NCI-H1417 (cell line): ENCODE data around the gene PADI4.
A peak's percentile ranks its signal among the peaks of the same experiment; 100 is the strongest.
"Not testable (repeated sequence)": the region's sequence is repeated elsewhere in the genome, so short reads cannot be mapped to it uniquely, and the experiment has no call there.

Source experiments
- DNase-seq, 3 experiments: peaks; one replicate each; lab custom pipeline; 2025; lab: John Stamatoyannopoulos, UW

PADI4 gene

DNA sequence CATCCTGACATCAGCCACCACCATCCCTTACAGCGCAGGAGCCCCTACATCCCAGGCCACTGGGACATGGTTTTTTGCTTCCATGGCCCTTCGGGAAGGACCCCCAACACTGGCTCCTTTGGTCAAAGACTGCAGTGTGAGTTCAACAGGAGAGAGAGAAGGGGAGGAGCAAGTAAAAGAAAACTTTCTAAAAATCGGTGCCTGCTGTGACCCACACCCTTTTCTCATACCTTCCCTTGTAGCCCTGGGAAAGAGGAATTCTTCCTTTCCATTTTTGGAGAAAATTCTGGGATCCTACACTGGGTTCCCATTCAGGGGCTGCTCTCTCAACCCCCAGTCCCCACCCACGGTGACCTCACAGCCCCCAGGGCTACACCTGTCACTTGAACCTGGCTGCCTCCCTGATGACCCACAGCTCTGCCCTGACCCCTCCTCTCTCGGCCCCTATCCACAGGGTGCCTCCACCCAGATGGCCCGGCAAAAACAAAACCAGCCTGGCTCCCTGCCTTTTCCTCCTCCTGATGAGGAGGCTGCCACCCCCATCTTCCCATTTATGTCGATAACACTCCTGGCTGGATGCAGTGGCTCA lies 7.6 kb downstream of the PADI4 start:
- DNase-seq = no peak

DNA sequence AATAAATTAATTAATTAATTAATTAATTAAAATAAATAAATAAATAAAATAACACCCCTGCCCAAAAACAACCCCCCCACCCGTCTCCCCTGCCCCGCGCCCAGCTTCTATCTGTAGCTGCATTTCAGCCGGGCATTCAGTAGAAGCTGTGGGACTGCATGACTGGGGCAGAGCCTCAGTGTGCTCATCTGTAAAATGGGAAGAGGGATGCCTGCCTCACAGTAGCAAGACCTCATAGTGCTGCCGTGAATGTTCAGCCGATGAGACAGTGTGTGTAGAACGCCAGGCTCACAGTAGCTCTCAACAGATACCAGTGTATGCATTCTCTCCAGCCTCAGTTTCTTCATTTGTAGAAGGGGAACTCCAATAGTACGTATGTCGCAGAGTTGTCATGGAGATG lies 8.7 kb downstream of the PADI4 start:
- DNase-seq = no peak

DNA sequence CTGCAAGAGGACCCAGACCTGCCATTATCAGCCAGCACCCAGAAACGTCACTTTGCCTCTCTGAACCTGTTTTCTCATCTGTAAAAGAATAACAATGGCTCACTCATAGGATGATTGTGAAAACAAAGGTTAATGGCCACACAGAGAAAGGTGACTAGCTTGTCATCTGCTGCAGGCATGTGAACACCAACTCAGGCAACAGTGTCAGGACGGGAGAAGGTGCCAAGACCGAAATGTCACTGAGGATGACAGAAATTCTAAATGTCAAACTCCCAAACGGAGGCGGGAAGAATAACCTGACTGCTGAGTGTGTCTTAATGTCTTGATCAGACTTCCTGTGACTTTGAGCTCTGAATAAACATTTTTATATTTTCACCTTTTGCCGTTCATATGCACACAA lies 10.3 kb downstream of the PADI4 start:
- DNase-seq = no peak

DNA sequence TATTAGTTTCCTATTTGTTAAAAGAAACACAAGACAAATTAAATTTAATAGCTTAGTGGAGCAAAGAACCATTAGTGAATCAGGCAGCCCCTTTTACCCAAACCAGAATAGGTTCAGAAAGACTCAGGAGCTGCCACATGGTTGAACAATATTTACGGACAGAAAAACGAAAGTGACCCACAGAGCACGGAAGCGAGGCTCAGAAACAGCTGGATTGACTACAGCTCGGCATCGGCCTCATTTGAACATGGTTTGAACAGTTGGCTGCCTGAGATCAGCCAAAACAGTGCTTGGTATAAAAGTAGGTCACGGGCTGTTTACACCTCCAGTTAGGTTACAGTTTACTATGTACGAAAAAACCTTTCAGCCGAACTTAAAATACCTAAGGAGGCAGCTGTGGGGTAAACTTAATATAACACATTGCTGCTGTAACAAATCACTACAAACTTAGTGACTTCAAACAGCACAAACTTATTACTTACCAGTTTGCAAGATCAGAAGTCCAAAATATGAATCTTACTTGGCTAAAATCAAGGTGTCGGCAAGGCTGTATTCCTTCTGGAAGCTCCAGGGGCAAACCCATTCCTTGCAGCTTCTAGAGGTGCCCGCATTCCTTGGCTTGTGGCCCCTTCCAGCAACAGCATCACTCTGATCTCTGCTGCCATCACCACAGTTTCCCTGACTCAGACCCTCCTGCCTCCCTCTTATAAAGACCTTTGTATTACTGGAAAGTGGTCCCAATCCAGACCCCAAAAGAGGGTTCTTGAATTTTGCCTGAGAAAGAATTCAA lies 11.8 kb downstream of the PADI4 start:
- DNase-seq = no peak

DNA sequence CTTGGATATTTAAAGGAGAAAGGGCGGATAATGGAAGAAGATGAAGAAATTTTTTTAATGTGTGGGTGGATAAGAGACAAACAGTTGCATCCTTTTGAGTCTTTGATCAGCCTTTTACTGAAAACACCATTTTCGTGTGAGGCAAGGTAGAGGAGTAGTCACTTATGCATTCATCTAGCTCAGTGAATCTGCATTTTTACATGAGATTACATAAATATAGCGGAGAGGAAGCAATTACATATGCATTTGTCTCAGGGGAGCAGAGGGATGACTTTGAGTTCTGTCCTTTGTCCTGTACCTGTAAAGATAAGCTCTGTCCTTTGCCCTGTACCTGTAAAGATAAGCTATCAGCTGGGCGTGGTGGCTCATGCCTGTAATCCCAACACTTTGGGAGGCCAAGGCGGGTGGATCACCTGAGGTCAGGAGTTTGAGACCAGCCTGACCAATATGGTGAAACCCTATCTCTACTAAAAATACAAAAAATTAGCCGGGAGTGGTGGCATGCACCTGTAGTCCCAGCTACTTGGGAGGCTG lies 13.9 kb downstream of the PADI4 start:
- DNase-seq = not testable (repeated sequence)

DNA sequence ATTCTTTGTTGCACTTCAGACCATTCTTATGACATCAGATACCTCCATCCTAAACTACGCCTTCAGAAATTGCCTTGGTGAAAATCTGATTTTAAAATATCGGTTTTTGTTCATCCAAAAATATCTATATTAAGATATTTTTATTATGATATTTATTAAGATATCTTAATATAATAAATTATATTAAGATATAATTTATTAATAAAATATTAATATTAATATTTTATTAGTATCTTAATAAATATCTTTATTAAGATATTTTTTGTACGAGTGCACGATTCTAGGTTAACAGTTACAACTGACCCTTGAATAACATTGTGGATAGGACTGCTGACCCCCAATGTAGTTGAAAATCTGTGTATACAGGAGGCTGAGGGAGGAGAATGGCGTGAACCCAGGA lies 20.9 kb downstream of the PADI4 start:
- DNase-seq = no peak

DNA sequence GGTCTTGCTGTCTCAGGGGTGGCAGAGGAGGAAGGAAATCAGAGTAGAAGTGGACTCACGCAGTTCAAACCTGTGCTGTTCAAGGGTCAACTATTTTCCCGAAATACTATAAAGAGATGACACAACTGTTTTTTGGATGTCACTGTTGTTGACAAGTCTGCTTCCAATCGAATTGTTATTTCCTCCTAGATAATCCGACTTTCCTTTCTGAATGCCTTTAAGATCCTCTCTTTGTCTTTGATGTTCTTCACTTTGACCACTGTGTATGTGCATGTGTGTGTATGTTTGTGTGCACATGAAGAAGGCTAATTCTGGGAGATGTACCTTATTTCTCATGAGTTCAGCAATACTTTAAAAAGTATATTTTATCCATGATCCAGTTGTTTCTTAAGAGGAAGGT lies 21.6 kb downstream of the PADI4 start:
- DNase-seq = no peak

DNA sequence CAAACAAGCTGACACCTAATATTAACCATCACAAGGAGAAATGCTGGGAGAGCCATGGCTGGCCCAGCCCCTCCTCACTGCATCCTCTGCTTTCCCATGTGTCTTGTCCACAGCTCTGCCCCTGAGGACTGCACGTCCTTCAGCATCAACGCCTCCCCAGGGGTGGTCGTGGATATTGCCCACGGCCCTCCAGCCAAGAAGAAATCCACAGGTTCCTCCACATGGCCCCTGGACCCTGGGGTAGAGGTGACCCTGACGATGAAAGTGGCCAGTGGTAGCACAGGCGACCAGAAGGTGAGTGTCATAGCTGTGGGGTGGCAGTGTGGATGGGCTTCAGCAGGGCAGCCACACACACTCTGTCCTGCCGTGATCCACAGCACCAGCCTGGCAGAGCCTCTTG lies 22.9 kb downstream of the PADI4 start:
- DNase-seq = no peak

DNA sequence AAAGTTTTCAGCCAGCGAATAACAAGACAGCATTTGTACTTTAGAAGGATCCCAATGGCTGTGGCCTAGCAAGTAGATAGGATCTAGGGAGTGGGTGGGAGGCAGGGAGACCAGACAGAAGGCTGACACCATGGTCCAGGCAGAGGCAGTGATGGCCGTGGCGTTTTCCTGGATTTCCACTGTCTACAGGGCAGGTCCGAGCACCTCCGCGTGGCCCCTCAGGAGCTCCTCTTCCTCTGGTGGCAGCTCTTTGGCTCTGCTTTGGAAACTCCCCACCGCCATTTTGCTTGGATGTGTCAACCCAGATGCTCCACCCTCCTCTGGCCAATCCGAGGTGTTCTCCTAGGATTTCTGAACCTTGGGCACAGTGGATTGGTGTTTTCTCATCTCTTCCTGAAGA lies 25.1 kb downstream of the PADI4 start:
- DNase-seq = no peak

DNA sequence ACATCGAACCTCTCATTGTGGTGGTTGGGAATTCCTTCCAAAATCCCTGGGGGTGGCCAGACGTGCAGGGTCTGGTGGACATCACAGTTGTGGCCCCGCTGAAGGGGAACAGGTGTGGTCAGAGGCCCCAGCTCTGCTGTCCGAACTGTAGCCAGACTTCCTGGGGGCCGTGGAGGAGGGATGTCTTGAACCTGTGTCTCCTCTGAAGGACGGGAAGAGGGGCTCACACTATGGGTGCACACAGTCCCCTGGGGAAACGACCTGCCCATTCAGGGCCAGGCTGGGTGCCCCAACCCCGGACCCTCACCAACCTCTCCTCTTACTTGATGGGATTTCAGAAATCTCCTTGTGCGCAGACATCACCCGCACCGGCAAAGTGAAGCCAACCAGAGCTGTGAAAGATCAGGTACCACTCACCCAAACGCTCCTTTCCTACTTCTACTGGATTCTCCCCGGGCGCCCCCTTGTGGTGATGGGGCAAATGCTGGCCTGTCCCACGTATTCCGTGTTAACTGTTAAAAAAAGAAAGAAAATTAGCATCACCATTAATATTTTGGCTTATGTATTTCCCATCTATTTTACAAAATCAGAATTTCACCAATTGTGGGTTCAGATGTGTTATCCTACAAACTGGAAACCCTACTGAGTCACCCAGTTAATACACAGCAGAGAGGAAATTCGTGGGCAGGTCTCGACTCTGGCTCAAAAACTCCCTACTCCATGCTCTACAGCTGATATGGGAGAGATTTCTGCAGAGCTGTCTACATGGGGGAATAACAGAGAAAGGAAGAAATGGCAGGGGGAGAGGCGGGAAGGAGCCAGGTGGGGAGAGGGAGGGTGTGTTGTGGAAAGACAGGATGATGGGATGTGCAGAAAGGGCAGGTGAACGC lies 28.1 kb downstream of the PADI4 start:
- DNase-seq = peak; percentile 7 to 65 (median 62)

DNA sequence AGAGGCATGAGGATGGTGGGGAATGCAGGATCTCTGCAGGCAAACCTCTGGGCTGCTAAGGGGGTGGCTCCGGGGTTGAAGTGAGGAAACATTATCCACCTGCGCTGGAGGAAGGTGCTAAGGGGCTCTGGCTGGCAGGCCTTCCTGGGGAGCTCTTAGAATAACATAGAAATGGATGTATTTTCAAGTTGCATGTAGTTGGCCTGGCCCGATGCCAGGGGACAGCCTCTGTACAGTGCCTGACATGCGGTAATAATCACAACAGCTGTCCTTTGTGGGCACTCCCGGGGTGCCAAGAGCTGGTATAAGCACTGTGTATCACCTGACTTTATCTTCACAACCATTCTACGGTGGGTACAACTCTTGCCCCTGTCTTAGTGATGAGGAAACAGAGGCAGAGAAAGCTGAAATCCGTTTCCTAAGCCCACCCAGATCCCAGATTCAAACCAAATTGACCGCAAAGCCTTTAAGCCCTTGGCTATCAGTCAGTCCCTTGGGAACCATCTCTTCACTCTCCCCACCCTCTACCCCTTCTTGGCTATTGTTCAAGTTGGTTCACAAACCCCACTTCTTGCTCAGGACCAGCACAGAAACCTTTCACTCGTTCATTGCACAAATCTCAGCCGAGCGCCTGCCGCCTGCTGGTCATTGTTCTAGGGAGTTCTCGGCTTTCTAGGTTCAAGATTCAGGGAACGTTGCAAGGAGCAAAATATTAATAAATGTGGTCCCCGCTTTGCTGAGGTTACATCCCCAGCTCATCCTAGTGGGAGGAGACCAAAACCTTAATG lies 30.9 kb downstream of the PADI4 start:
- DNase-seq = peak in 1 of 3 experiments; percentile 8

DNA sequence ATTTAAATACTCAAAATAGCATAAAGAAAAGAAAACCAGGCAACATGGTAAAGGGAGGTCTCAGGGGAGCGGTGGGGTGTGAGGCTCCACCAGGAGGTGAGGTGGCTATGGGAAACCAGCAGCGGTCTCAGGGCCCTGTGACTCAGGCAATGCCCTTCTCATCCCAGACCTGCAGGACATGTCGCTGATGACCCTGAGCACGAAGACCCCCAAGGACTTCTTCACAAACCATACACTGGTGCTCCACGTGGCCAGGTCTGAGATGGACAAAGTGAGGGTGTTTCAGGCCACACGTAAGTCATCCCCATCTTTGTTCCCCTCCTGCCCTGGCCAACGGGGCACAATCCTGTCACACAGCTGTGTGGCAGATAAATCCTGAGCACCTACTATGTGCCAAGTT lies 31.5 kb downstream of the PADI4 start:
- no peak for DNase-seq

DNA sequence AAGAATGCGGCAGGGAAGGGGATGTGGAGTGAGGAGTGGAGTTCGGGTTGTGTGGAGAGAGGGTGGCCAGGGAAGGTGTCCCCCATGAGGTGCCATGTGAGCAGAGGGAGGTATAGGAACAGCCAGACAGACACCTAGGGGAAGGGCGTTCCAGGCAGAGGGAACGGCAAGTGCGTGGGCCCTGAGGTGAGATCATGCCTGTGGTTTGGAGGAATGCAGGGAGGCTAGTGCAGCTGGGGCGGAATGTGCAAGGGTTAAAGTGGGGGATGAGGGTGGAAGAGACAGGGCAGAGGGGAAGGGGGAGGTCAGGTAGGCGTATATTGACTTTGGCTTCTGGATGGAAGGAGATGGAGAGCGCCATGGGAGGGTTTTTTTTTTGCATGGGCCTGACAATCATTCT lies 32.4 kb downstream of the PADI4 start:
- DNase-seq = no peak

DNA sequence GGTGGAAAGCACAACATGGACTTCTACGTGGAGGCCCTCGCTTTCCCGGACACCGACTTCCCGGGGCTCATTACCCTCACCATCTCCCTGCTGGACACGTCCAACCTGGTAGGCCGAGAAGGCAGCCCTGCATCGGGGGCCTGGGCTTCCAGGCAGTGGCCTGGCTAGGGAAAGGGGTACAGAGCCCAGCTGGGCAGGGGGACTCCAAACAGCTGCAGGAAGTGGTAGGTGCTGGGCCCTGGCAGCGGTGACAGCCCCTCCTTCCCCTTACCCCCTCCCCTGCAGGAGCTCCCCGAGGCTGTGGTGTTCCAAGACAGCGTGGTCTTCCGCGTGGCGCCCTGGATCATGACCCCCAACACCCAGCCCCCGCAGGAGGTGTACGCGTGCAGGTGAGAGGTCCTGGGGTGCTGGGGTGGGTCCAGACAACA lies 34.0 kb downstream of the PADI4 start:
- no peak for DNase-seq

DNA sequence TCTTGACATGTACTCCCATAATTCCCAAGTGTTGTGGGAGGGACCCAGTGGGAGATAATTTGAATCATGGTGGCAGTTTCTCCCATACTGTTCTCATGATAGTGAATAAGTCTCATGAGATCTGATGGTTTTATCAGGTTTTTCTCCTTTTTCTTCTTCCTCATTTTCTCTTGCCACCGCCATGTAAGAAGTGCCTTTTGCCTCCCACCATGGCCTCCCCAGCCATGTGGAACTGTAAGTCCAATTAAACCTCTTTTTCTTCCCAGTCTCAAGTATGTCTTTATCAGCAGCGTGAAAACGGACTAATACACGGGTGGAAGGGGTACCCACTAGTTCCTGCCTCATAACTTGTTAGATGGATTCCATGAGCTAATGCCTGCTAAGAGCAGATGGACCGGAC lies 37.5 kb downstream of the PADI4 start:
- not testable (repeated sequence) for DNase-seq

DNA sequence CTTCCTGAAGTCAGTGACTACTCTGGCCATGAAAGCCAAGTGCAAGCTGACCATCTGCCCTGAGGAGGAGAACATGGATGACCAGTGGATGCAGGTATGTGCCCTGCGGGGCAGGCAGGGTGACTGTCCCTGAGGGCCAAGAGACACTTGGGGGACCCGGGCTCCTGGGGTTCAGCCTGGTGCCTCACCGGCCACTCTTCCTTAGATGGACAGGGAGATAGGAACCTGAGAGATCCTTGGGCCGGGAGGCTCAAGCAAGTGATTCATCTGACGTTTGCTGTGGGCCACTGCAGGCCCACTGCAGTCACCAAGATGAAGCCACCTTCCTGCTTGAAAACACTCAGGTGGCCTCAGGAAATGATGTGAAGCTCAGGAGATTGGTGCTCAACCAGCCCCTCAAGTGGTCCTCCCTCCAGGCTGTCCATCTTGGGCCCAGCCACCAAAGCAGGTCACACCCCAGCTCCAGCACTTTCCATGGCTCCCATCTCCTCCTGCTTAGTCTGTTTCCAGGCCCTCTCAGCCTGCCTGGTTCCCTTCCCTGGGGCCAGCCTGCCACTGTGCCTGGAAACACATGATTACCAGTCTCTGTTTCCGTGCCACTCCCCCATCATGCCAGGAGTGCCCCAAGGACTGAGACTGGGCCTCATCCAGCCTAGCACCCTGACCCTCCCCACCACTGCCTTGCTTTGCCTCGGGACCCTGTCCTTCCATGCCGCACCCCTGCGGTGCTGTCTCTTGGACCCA lies 38.2 kb downstream of the PADI4 start:
- DNase-seq = no peak

DNA sequence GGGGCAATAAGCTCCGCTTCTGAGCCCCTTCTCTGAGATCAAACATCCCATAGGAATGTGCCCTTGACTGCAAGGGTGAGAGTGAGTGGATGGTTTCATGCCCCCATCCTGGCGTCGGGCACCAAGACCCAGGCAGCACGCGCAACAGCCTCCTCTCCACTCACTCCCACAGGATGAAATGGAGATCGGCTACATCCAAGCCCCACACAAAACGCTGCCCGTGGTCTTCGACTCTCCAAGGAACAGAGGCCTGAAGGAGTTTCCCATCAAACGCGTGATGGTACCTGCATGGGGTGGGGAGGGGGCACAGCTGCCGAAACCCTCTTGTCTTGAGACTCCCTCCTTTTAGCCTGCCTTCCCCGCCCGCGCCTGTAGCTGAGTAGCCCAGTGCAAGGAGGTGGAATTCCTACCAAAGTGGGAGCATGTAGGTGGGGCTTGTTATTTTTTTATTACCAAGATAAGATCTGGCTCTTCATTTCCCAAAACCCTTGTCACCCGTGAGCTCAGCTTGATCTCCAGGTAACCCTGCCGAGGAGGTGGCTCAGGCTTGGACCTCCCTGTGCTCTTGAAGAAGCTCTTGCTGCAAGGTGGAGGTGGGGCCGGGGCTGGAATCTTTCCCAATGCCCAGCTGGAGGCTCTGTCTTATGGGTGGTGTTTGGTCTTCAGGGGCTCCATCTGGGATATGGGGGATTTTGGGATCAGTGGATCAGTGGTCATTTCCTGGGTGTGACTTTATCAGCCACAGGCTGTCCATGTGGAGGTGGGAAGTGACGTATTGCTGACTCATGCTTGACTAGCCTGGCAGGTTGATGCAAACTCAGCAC lies 40.0 kb downstream of the PADI4 start:
- no peak for DNase-seq

DNA sequence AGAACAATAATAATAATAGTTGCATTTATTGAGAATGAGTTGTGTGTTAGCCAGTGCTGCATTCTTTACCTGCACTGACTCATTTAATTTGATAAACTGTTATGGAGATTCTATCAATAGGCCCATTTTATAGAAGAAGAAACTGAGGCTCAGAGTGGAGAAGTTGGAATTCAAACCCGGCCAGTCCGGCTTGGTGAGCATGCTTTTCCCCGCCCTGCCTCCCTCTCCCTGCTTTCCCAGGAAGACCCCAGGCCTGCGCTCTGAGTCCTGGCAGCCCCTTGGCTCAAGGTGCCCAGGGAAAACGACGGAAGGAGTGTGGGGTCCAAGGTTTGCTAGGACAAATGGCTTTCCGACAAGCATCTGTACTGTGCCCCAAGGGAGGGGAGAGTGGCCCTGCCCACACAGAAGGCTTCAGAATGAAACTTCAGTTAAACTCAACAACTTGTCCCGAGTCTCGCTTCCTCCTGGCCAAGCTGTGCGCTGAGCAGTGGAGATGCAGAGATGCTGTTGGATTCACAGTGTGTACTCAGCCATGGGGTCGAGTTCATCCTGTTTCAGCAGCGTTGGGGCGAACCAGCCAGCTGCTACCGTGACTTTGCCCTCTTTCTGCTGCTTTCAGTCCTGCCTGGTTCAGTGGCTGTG lies 40.7 kb downstream of the PADI4 start:
- no peak for DNase-seq

DNA sequence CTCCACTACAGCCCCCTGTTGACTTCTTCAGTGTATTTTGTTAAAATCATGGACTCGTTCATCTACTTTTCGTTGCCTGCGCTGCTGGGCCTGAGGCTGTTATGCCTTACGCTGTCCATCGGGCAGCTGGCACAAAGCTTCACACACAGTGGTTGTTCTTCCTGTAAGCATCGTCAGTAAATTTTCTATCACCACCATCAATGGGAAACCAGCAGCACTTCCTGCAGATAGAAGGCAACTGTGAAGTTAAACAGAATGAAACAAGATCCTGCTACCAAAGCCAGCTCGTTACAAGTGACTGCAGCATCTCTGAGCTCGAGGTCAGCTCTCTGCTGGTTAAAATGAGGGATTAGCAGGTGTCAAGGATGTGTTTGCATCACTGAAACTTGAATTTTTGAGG lies 42.1 kb downstream of the PADI4 start:
- no peak for DNase-seq
